22Rv1 (cell line): ENCODE measurements around the gene CD8B.

Experiments
- ZFX ChIP-seq: fragments of 450-650 bp; IDR thresholded peaks from 2 replicates; pipeline ENCODE4 v1.6.1; 2017; ENCODE audit warnings: antibody characterized with exemption, borderline replicate concordance
- TF ChIP-seq, protein P1 (sequence below): fragments of 450-650 bp; IDR thresholded peaks from 2 replicates; pipeline ENCODE4 v1.5.1; 2017; ENCODE audit warnings: mild to moderate bottlenecking

DNA sequence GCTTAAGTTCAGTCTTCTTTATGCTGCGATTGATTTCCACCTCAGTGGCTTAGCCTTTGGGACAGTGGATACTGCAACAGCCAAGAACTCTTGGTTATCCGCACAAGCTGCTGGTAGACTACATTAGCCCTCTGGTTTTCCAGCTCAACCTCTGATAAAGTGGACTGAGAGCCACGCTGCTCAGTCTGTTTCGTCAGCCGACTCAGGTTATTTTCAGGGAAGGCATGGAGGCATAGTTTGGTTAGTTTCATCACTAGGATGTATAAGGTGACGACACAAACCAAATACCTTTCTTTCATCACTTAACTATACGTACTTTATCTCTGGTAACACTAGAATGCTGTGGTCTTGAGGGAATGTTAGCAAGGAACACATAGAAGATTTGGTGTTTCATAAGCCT lies 85.2 kb downstream of the CD8B start:
- TF ChIP-seq, protein P1, sequence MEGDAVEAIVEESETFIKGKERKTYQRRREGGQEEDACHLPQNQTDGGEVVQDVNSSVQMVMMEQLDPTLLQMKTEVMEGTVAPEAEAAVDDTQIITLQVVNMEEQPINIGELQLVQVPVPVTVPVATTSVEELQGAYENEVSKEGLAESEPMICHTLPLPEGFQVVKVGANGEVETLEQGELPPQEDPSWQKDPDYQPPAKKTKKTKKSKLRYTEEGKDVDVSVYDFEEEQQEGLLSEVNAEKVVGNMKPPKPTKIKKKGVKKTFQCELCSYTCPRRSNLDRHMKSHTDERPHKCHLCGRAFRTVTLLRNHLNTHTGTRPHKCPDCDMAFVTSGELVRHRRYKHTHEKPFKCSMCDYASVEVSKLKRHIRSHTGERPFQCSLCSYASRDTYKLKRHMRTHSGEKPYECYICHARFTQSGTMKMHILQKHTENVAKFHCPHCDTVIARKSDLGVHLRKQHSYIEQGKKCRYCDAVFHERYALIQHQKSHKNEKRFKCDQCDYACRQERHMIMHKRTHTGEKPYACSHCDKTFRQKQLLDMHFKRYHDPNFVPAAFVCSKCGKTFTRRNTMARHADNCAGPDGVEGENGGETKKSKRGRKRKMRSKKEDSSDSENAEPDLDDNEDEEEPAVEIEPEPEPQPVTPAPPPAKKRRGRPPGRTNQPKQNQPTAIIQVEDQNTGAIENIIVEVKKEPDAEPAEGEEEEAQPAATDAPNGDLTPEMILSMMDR, result no peak
- TF ChIP-seq ZFX, result no peak
